Femur (tissue), 1 donor: ENCODE results near the gene VPS11.

Experiments
- DNase-seq: peaks from one replicate; pipeline ENCODE4 v3.0.0-alpha.2; 2017

The VPS11 gene

GRCh38 chr11:119126675-119127268 is 59.2 kb downstream of the VPS11 start:
- DNase-seq, result no peak

DNA sequence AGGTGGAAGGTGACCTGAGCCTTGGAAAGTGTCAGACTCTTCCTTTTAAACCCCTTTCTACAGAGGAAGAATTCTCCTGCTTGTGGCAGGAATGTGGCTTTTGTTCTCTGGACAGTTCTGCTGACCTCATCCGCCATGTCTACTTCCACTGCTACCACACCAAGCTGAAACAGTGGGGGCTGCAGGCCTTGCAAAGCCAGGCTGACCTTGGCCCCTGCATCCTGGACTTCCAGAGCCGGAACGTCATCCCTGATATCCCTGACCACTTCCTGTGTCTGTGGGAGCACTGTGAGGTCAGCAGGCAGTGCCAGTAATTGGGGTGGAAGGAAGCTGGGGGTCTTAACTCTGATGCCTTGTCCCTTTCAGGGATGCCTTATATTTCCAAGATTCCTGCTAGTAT is 63.0 kb downstream of the VPS11 start:
- no peak for DNase-seq
